Fibroblast of lung (primary cell): Measurements from ENCODE around the gene GRAP2.

Experiments used
- EZH2 ChIP-seq: IDR thresholded peaks from 2 replicates; pipeline ENCODE4 v1.5.1; 2012; ENCODE audit warnings: low read length, control low read depth, mild to moderate bottlenecking; ENCODE audit errors: missing control alignments
- TF ChIP-seq, protein P1 (sequence below), 2 donors: IDR thresholded peaks in 1 of 2; conservative IDR thresholded peaks in 1 of 2; 1 replicate in 1 of 2; 2 replicates in 1 of 2; pipeline ENCODE4 v1.5.1; 2011 to 2012; ENCODE audit warnings: low read length in 2 of 2, control low read depth in 1 of 2, inconsistent platforms in 1 of 2, low read depth in 1 of 2, mild to moderate bottlenecking in 1 of 2

DNA sequence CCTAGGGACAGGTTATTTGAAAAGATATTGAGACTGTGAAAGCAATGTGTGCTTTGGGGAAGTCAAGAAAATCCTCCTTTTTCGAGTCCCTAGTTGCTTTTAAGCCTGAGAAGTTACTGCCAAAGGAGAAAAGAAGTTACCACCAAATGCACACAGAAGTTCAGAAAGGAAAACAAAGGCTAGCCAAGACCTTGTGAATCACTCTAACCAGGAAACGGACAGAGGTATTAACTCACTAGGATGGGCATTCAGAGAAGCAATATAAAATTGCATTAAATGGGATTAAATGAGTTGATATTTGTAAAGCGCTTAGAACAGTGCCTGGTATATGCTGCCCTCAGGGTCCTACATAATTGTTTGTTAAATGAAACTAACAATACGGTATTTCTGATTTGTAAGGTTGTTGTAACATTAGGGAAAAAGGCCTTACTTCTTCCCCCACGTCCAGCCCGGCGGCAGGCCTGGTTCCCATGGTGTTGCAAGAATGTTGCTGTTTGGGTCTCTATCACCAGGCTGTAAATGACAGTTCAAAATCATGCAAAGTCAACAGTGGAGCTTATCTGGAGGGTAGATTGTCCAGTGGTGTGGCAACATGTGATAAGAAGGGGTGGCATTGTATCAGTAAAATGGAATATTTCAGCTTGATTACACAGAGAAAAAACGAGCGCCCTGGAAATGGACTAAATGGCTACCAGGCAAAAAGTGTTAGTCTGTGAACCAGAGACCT, 66.4 kb downstream of the GRAP2 start:
- TF ChIP-seq, protein P1, sequence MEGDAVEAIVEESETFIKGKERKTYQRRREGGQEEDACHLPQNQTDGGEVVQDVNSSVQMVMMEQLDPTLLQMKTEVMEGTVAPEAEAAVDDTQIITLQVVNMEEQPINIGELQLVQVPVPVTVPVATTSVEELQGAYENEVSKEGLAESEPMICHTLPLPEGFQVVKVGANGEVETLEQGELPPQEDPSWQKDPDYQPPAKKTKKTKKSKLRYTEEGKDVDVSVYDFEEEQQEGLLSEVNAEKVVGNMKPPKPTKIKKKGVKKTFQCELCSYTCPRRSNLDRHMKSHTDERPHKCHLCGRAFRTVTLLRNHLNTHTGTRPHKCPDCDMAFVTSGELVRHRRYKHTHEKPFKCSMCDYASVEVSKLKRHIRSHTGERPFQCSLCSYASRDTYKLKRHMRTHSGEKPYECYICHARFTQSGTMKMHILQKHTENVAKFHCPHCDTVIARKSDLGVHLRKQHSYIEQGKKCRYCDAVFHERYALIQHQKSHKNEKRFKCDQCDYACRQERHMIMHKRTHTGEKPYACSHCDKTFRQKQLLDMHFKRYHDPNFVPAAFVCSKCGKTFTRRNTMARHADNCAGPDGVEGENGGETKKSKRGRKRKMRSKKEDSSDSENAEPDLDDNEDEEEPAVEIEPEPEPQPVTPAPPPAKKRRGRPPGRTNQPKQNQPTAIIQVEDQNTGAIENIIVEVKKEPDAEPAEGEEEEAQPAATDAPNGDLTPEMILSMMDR (conservative IDR thresholded peaks at IDR 0.05 in 1 of 2, IDR thresholded peaks at IDR 0.05 in 1 of 2; ENCODE audit: low read depth in 1 of 2, low read length in 2 of 2), result no peak
- no peak for TF ChIP-seq EZH2
